HEK293 (cell line): ENCODE data around the gene RDX.

Source experiments
- CTCF ChIA-PET: fragments of 350-600 bp; formaldehyde crosslinking; extraction: SDS; loops from one replicate; lab custom pipeline; 2021; ENCODE audit warnings: antibody characterized with exemption; lab: Yijun Ruan, JAX
- POLR2A ChIA-PET: fragments of 300-600 bp; formaldehyde crosslinking; extraction: SDS; loops from one replicate; lab custom pipeline; 2020; ENCODE audit warnings: antibody characterized with exemption, inconsistent platforms; lab: Yijun Ruan, JAX
- H3K27ac ChIP-seq: fragments of 200-500 bp; sonication (Bioruptor generic); 2 replicates; pipeline ENCODE4 v1.5.1; 2014; ENCODE audit warnings: low read depth, low read length, control low read depth, inconsistent platforms; ENCODE audit errors: extremely low read depth
- H3K36me3 ChIP-seq, 2 experiments: fragments of 200-500 bp in 1 of 2; sonication (Bioruptor generic) in 1 of 2; 1 replicate in 1 of 2; 2 replicates in 1 of 2; pipeline ENCODE4 v1.5.1; 2014 to 2017; ENCODE audit warnings: inconsistent platforms in 2 of 2, low read length in 2 of 2; ENCODE audit not compliant: control insufficient read depth in 2 of 2, insufficient read depth in 1 of 2
- H3K4me1 ChIP-seq: fragments of 200-500 bp; sonication (Bioruptor generic); 2 replicates; pipeline ENCODE4 v1.5.1; 2014; ENCODE audit warnings: mild to moderate bottlenecking, low read length, inconsistent platforms; ENCODE audit not compliant: control insufficient read depth, insufficient read depth
- H3K4me3 ChIP-seq: 2 replicates; pipeline ENCODE4 v1.5.1; 2011; ENCODE audit warnings: low read depth, mild to moderate bottlenecking, control low read depth, low read length, moderate library complexity
- H3K9me3 ChIP-seq: fragments of 200-500 bp; sonication (Bioruptor generic); 2 replicates; pipeline ENCODE4 v1.5.1; 2014; ENCODE audit warnings: low read depth, low read length, inconsistent platforms; ENCODE audit not compliant: control insufficient read depth, insufficient read depth
- BCL11B ChIP-seq: fragments of 450-650 bp; formaldehyde crosslinking; IDR thresholded peaks from 2 replicates; pipeline ENCODE4 v1.5.1; 2016; ENCODE audit warnings: low read depth, missing biosample characterization, missing genetic modification characterization
- EGR2 ChIP-seq: fragments of 450-650 bp; formaldehyde crosslinking; IDR thresholded peaks from 2 replicates; pipeline ENCODE4 v1.5.1; 2016; ENCODE audit warnings: low read depth, missing biosample characterization, missing genetic modification characterization
- FEZF1 ChIP-seq: fragments of 450-650 bp; formaldehyde crosslinking; IDR thresholded peaks from 2 replicates; pipeline ENCODE4 v1.5.1; 2016; ENCODE audit warnings: missing biosample characterization, missing genetic modification characterization
- MYNN ChIP-seq: fragments of 450-650 bp; formaldehyde crosslinking; IDR thresholded peaks from 2 replicates; pipeline ENCODE4 v1.5.1; 2016; ENCODE audit warnings: missing biosample characterization, missing genetic modification characterization, borderline replicate concordance
- SCRT1 ChIP-seq: fragments of 450-650 bp; formaldehyde crosslinking; IDR thresholded peaks from 2 replicates; pipeline ENCODE4 v1.5.1; 2016; ENCODE audit warnings: missing biosample characterization, missing genetic modification characterization, borderline replicate concordance
- TSHZ1 ChIP-seq: fragments of 450-650 bp; formaldehyde crosslinking; IDR thresholded peaks from 2 replicates; pipeline ENCODE4 v1.5.1; 2016; ENCODE audit warnings: missing biosample characterization, missing genetic modification characterization, borderline replicate concordance
- YY2 ChIP-seq: fragments of 450-650 bp; formaldehyde crosslinking; IDR thresholded peaks from 2 replicates; pipeline ENCODE4 v1.5.1; 2016; ENCODE audit warnings: missing biosample characterization, missing genetic modification characterization
- ZBTB10 ChIP-seq: fragments of 450-650 bp; formaldehyde crosslinking; IDR thresholded peaks from 2 replicates; pipeline ENCODE4 v1.5.1; 2016; ENCODE audit warnings: missing biosample characterization, missing genetic modification characterization
- ZBTB17 ChIP-seq: fragments of 450-650 bp; formaldehyde crosslinking; IDR thresholded peaks from 2 replicates; pipeline ENCODE4 v1.5.1; 2016; ENCODE audit warnings: missing biosample characterization, missing genetic modification characterization
- ZBTB7A ChIP-seq: fragments of 450-650 bp; formaldehyde crosslinking; IDR thresholded peaks from 2 replicates; pipeline ENCODE4 v1.5.1; 2016; ENCODE audit warnings: low read depth, missing biosample characterization, missing genetic modification characterization
- ZFP3 ChIP-seq: fragments of 450-650 bp; formaldehyde crosslinking; IDR thresholded peaks from 2 replicates; pipeline ENCODE4 v1.5.1; 2016; ENCODE audit warnings: low read depth, missing biosample characterization, missing genetic modification characterization
- ZNF169 ChIP-seq: fragments of 450-650 bp; formaldehyde crosslinking; IDR thresholded peaks from 2 replicates; pipeline ENCODE4 v1.5.1; 2016; ENCODE audit warnings: missing biosample characterization, missing genetic modification characterization
- ZNF174 ChIP-seq: fragments of 450-650 bp; formaldehyde crosslinking; IDR thresholded peaks from 2 replicates; pipeline ENCODE4 v1.5.0; 2017; ENCODE audit warnings: missing biosample characterization, mild to moderate bottlenecking, missing genetic modification characterization
- ZNF211 ChIP-seq: fragments of 450-650 bp; formaldehyde crosslinking; IDR thresholded peaks from 2 replicates; pipeline ENCODE4 v1.5.1; 2016; ENCODE audit warnings: low read depth, missing biosample characterization, missing genetic modification characterization
- ZNF223 ChIP-seq: fragments of 450-650 bp; formaldehyde crosslinking; IDR thresholded peaks from 2 replicates; pipeline ENCODE4 v1.5.1; 2016; ENCODE audit warnings: missing biosample characterization, missing genetic modification characterization
- ZNF239 ChIP-seq: fragments of 450-650 bp; formaldehyde crosslinking; IDR thresholded peaks from 2 replicates; pipeline ENCODE4 v1.5.1; 2016; ENCODE audit warnings: missing biosample characterization, missing genetic modification characterization
- ZNF423 ChIP-seq: fragments of 450-650 bp; formaldehyde crosslinking; IDR thresholded peaks from 2 replicates; pipeline ENCODE4 v1.5.1; 2016; ENCODE audit warnings: missing biosample characterization, missing genetic modification characterization
- ZNF514 ChIP-seq: fragments of 450-650 bp; formaldehyde crosslinking; IDR thresholded peaks from 2 replicates; pipeline ENCODE4 v1.5.1; 2016; ENCODE audit warnings: missing biosample characterization, missing genetic modification characterization
- ZNF521 ChIP-seq: fragments of 450-650 bp; formaldehyde crosslinking; IDR thresholded peaks from 2 replicates; pipeline ENCODE4 v1.5.1; 2017; ENCODE audit warnings: missing biosample characterization, mild to moderate bottlenecking, missing genetic modification characterization
- ZNF560 ChIP-seq: fragments of 450-650 bp; formaldehyde crosslinking; IDR thresholded peaks from 2 replicates; pipeline ENCODE4 v1.5.1; 2017; ENCODE audit warnings: missing biosample characterization, missing genetic modification characterization, borderline replicate concordance
- ZNF600 ChIP-seq: fragments of 450-650 bp; formaldehyde crosslinking; IDR thresholded peaks from 2 replicates; pipeline ENCODE4 v1.5.1; 2016; ENCODE audit warnings: missing biosample characterization, missing genetic modification characterization
- ZNF776 ChIP-seq: fragments of 450-650 bp; formaldehyde crosslinking; IDR thresholded peaks from 2 replicates; pipeline ENCODE4 v1.5.0; 2017; ENCODE audit warnings: missing biosample characterization, missing genetic modification characterization, borderline replicate concordance
- ZNF777 ChIP-seq: fragments of 450-650 bp; formaldehyde crosslinking; IDR thresholded peaks from 2 replicates; pipeline ENCODE4 v1.5.1; 2017; ENCODE audit warnings: missing biosample characterization, missing genetic modification characterization, borderline replicate concordance
- ZSCAN16 ChIP-seq: fragments of 450-650 bp; formaldehyde crosslinking; IDR thresholded peaks from 2 replicates; pipeline ENCODE4 v1.5.1; 2016; ENCODE audit warnings: missing biosample characterization, missing genetic modification characterization
- TF ChIP-seq, protein P1 (sequence below): fragments of 450-650 bp; formaldehyde crosslinking; IDR thresholded peaks from 2 replicates; pipeline ENCODE4 v1.5.1; 2016; ENCODE audit warnings: missing biosample characterization, missing genetic modification characterization

The RDX gene

GRCh38 chr11:110133160-110133559 lies 163.3 kb downstream of the RDX start:
- ChIA-PET POLR2A (no interaction called here), CTCF (interaction anchor here (0.6 to 0.7 kb wide), 2 partner anchors 244 to 301 kb away, joined by 3 to 4 read pairs; no protein-coding TSS in a partner anchor)
- TF ChIP-seq ZNF560 (tag by site-specific recombination) (no peak), ZBTB17 (tag by site-specific recombination) (no peak), ZNF223 (tag by site-specific recombination) (no peak), TSHZ1 (tag by site-specific recombination) (no peak), ZBTB7A (tag by site-specific recombination) (no peak), ZNF521 (no peak)
- Histone ChIP-seq H3K4me1 (0 out of 2 replicates have a peak, but pooled peaks cover 6% of the 10 kb centered on the region), H3K4me3 (no peak overlapping the region), H3K27ac (no peak overlapping the region), H3K36me3 (peaks cover 0 to 8% of the 10 kb centered on the region in 2 experiments; a peak in 1 of 3 replicates), H3K9me3 (no peaks in the 10 kb centered on the region)

DNA sequence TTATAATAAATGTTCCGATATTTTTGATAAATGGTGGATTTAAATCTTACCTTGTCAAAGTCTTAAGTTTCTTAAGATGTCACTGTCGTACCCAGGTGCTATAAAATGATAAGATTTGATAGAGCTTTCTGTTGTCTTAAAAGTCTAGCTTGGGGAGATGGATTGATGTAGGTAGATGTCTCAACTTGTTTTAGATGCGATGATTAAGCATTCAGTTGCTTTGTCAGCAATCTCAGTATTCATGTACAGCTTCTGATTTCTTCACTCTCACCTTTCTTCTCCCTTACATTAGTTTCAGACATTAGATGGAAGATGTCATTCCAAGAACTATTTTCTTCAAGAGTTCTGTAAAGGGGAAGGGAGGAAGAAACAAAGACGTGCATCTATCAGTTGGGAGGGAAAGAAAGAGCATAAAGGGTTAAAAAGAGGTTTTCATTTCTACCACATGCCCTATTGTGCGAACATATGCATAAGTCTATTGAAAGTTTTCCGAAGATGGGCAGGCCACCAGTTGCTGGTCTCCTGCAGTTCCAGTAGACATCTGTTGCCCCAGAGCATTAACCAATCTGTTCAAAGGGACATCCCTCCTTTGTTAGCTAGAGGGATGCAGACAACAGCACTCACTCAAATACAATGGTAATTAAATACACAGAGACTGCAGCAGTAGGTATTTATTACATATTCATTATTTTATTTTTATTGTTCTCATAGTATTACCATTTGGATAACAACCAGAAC lies 164.9 kb downstream of the RDX start:
- ChIA-PET CTCF (interaction anchor here (1.2 to 1.6 kb wide), 2 partner anchors 10 to 43 kb away, joined by 3 to 8 read pairs; no protein-coding TSS in a partner anchor), POLR2A (interaction anchor here (0.7 to 1.3 kb wide), 2 partner anchors 24 to 39 kb away, joined by 3 to 8 read pairs; partner anchors contain the start of gene ZC3H12C)
- peaks cover 11% of the 10 kb centered on the region; the same call in 1 of the 2 replicates for H3K4me1 ChIP-seq
- H3K9me3 ChIP-seq, result no peaks in the 10 kb centered on the region
- H3K4me3 ChIP-seq, result no peak overlapping the region
- peaks cover 0 to 1% of the 10 kb centered on the region in 2 experiments; a peak in 1 of 3 replicates for H3K36me3 ChIP-seq
- H3K27ac ChIP-seq, result no peak overlapping the region
- no peak for TF ChIP-seq ZNF169 (tag by site-specific recombination)
- no peak for TF ChIP-seq ZNF239
- no peak for TF ChIP-seq ZNF600 (tag by site-specific recombination)
- TF ChIP-seq, protein P1, sequence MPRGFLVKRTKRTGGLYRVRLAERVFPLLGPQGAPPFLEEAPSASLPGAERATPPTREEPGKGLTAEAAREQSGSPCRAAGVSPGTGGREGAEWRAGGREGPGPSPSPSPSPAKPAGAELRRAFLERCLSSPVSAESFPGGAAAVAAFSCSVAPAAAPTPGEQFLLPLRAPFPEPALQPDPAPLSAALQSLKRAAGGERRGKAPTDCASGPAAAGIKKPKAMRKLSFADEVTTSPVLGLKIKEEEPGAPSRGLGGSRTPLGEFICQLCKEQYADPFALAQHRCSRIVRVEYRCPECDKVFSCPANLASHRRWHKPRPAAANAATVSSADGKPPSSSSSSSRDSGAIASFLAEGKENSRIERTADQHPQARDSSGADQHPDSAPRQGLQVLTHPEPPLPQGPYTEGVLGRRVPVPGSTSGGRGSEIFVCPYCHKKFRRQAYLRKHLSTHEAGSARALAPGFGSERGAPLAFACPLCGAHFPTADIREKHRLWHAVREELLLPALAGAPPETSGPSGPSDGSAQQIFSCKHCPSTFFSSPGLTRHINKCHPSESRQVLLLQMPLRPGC, result no peak
- no peak for TF ChIP-seq ZSCAN16 (tag by site-specific recombination)
- TF ChIP-seq ZNF776 (tag by site-specific recombination), result no peak
- no peak for TF ChIP-seq EGR2 (tag by site-specific recombination)
- no peak for TF ChIP-seq ZBTB10
- no peak for TF ChIP-seq YY2
- no peak for TF ChIP-seq ZFP3 (tag by site-specific recombination)
- TF ChIP-seq MYNN, result no peak
- TF ChIP-seq ZNF423 (tag by site-specific recombination), result no peak
- peak; percentile 75; the same call in 1 of the 2 replicates for TF ChIP-seq SCRT1 (tag by site-specific recombination)
- no peak for TF ChIP-seq ZNF174 (tag by site-specific recombination)
- no peak for TF ChIP-seq FEZF1
- TF ChIP-seq ZNF777 (tag by site-specific recombination), result no peak
- no peak for TF ChIP-seq BCL11B (tag by site-specific recombination)
- TF ChIP-seq ZNF211 (tag by site-specific recombination), result no peak
- no peak for TF ChIP-seq ZNF514 (tag by site-specific recombination)
